Activated CD8-positive, alpha-beta memory T cell treated with anti-CD3 and anti-CD28 coated beads, Interleukin-2, amount 50 U/mL, for 48 hours (primary cell): ENCODE measurements around the gene CARD14.
"Not testable (repeated sequence)": the region's sequence is repeated elsewhere in the genome, so short reads cannot be mapped to it uniquely, and the experiment has no call there.

Experiments used
- DNase-seq: peaks from one replicate; pipeline ENCODE4 v3.0.0-alpha.2; 2020

CARD14 gene

GRCh38 chr17:80151333-80151732, 18.5 kb upstream of the CARD14 start:
- no peak for DNase-seq

- DNase-seq = no peak
Observed at GRCh38 chr17:80152081-80152702, 17.6 kb upstream of the CARD14 start.

GRCh38 chr17:80153004-80153403, 16.8 kb upstream of the CARD14 start:
- DNase-seq = no peak

GRCh38 chr17:80154166-80154565, 15.7 kb upstream of the CARD14 start:
- DNase-seq = no peak

GRCh38 chr17:80155600-80155999, 14.2 kb upstream of the CARD14 start:
- not testable (repeated sequence) for DNase-seq

GRCh38 chr17:80158846-80159245, 11.0 kb upstream of the CARD14 start:
- no peak for DNase-seq

GRCh38 chr17:80160536-80160935, 9.3 kb upstream of the CARD14 start:
- DNase-seq = no peak

- DNase-seq = no peak
Observed at GRCh38 chr17:80163336-80163735, 6.5 kb upstream of the CARD14 start.

GRCh38 chr17:80164185-80164584, 5.6 kb upstream of the CARD14 start:
- no peak for DNase-seq

GRCh38 chr17:80166446-80166845, 3.4 kb upstream of the CARD14 start:
- no peak for DNase-seq

- DNase-seq = no peak
Observed at GRCh38 chr17:80168371-80168770, 1.5 kb upstream of the CARD14 start.

- DNase-seq = no peak
Observed at GRCh38 chr17:80169107-80169506, 723 bp upstream of the CARD14 start.

GRCh38 chr17:80171681-80172080, 1.9 kb downstream of the CARD14 start:
- DNase-seq = no peak

GRCh38 chr17:80173126-80173525, 3.3 kb downstream of the CARD14 start:
- no peak for DNase-seq

- no peak for DNase-seq
Observed at GRCh38 chr17:80173916-80174315, 4.1 kb downstream of the CARD14 start.

GRCh38 chr17:80176757-80177156, 6.9 kb downstream of the CARD14 start:
- DNase-seq = no peak

- no peak for DNase-seq
Observed at GRCh38 chr17:80177986-80178595, 8.3 kb downstream of the CARD14 start.

- DNase-seq = no peak
Observed at GRCh38 chr17:80180192-80180591, 10.4 kb downstream of the CARD14 start.

GRCh38 chr17:80181431-80181830, 11.6 kb downstream of the CARD14 start:
- no peak for DNase-seq

GRCh38 chr17:80182118-80182844, 12.5 kb downstream of the CARD14 start:
- no peak for DNase-seq

- no peak for DNase-seq
Observed at GRCh38 chr17:80182845-80183223, 13.0 kb downstream of the CARD14 start.

GRCh38 chr17:80183581-80184422, 14.0 kb downstream of the CARD14 start:
- DNase-seq = no peak

GRCh38 chr17:80184423-80184714, 14.5 kb downstream of the CARD14 start:
- DNase-seq = no peak

- no peak for DNase-seq
Observed at GRCh38 chr17:80185968-80186367, 16.1 kb downstream of the CARD14 start.
